Right lobe of liver (tissue), 6 donors: Measurements from ENCODE around the gene MTM1. TPM values are rescaled to one million over a fixed set of nuclear protein-coding genes. Genes with fewer than 3 reads are reported as not detected.

ENCODE experiments used
- ATAC-seq, 4 donors: fragments of 200-7000 bp; cut with Tn5 transposase; one replicate each; pipeline ENCODE4 v1.9.1; 2020; ENCODE audit warnings: mild to moderate bottlenecking in 4 of 4, moderate library complexity in 4 of 4
- DNase-seq, 3 donors: peaks; one replicate each; pipeline ENCODE4 v3.0.0-alpha.2; 2020
- H3K27ac ChIP-seq, 3 donors: fragments of 200-600 bp; one replicate each; pipeline ENCODE4 v1.8.0; 2022
- H3K27me3 ChIP-seq, 2 donors: fragments of 200-600 bp; one replicate each; pipeline ENCODE4 v1.8.0; 2022
- H3K36me3 ChIP-seq, 4 donors: fragments of 200-600 bp; sonication (generic) in 1 of 4; one replicate each; pipeline versions ENCODE4 v1.5.1 to v1.8.0; 2017 to 2022; ENCODE audit warnings: control low read depth in 1 of 4
- H3K4me1 ChIP-seq, 4 donors: fragments of 200-600 bp; sonication (generic) in 1 of 4; one replicate each; pipeline versions ENCODE4 v1.5.1 to v1.8.0; 2017 to 2022; ENCODE audit warnings: control low read depth in 1 of 4
- H3K4me3 ChIP-seq, 3 donors: fragments of 200-600 bp; one replicate each; pipeline ENCODE4 v1.8.0; 2022
- H3K9me3 ChIP-seq, 4 donors: fragments of 200-600 bp; sonication (generic) in 1 of 4; one replicate each; pipeline versions ENCODE4 v1.5.1 to v1.8.0; 2017 to 2022; ENCODE audit warnings: control low read depth in 1 of 4
- CTCF ChIP-seq, 4 donors: fragments of 200-600 bp in 3 of 4; fragments of 450-650 bp in 1 of 4; IDR thresholded peaks; one replicate each; pipeline versions ENCODE4 v1.5.1 to v1.8.0; 2016 to 2022; ENCODE audit warnings: antibody characterized with exemption in 4 of 4, mild to moderate bottlenecking in 2 of 4
- POLR2A ChIP-seq: fragments of 450-650 bp; IDR thresholded peaks from one replicate; pipeline ENCODE4 v1.6.1; 2017; ENCODE audit warnings: antibody characterized with exemption, mild to moderate bottlenecking
- WGBS: methylation state at CpG from one replicate; pipeline ENCODE4 v1.1.6; 2018; ENCODE audit warnings: low coverage, low lambda C conversion rate; ENCODE audit not compliant: insufficient coverage; ENCODE audit errors: missing lambda C conversion rate; 5-methylcytosine and 5-hydroxymethylcytosine counted together
- intact Hi-C, 2 donors: fragments of 100-400 bp; cut with DNase I; formaldehyde crosslinking; loops; one replicate each; pipeline versions ENCODE4 v1.11.2 to v1.14.1; 2022
- total RNA-seq, 6 experiments: library from RNA; depleted of rRNA in 2 of 6; stranded (reverse); fragments of >200 nt in 2 of 6; fragmentation: NEBNext Ultra II Directional in 3 of 6; extraction: Animal tissue kit (Norgen Biotek cat#: 25700) in 3 of 6; gene quantifications; one replicate each; pipeline versions ENCODE4 v1.1.0 to v1.2.4, GENCODE V29; 2016 to 2023
- donor health status: DM: no; HTN: yes; CAD: no.
- donor health status: DM: no; HTN: no; CAD: no.
- donor health status: DM: no; HTN: no; CAD: no.
- donor health status: DM: no; HTN: yes; CAD: no.
- donor health status: DM: no; HTN: yes; CAD: no.

The MTM1 gene
- total RNA-seq, 6 experiments from 2014 or later = 9.8 to 18.0 (median 13.5) TPM

- DNase-seq = no peak
- no peak for ATAC-seq
- 85% methylated on average over 9 of the region's 13 CpGs for WGBS
- H3K4me3 ChIP-seq = no peak overlapping the region
- H3K27me3 ChIP-seq = no peaks in the 10 kb centered on the region
- no peaks in the 10 kb centered on the region for H3K36me3 ChIP-seq
- no peaks in the 10 kb centered on the region for H3K9me3 ChIP-seq
- H3K4me1 ChIP-seq = peaks cover 0 to 11% (median 0%) of the 10 kb centered on the region in 4 donors
- TF ChIP-seq CTCF (IDR thresholded peaks at IDR 0.05) = no peak
- TF ChIP-seq POLR2A = no peak
- H3K27ac ChIP-seq = no peak overlapping the region
- intact Hi-C loops = no loop called here
Observed at GRCh38 chrX:150543230-150544155, 24.9 kb upstream of the MTM1 start.

GRCh38 chrX:150544222-150544787 is 24.1 kb upstream of the MTM1 start:
- H3K9me3 ChIP-seq = no peaks in the 10 kb centered on the region
- no peaks in the 10 kb centered on the region for H3K36me3 ChIP-seq
- H3K4me3 ChIP-seq = no peak overlapping the region
- WGBS = 45% methylated on average over 5 of the region's 11 CpGs
- intact Hi-C loops = no loop called here
- ATAC-seq (no peak), DNase-seq (no peak)
- TF ChIP-seq POLR2A = no peak
- no peak for TF ChIP-seq CTCF (IDR thresholded peaks at IDR 0.05)
- no peaks in the 10 kb centered on the region for H3K27me3 ChIP-seq
- no peak overlapping the region for H3K27ac ChIP-seq
- peaks cover 0 to 11% (median 0%) of the 10 kb centered on the region in 4 donors for H3K4me1 ChIP-seq

GRCh38 chrX:150544835-150545770 is 23.3 kb upstream of the MTM1 start:
- H3K27ac ChIP-seq = no peak overlapping the region
- no peaks in the 10 kb centered on the region for H3K27me3 ChIP-seq
- no peak for TF ChIP-seq CTCF (IDR thresholded peaks at IDR 0.05)
- TF ChIP-seq POLR2A = no peak
- peaks cover 0 to 11% (median 0%) of the 10 kb centered on the region in 4 donors for H3K4me1 ChIP-seq
- no peak for DNase-seq
- H3K36me3 ChIP-seq = no peaks in the 10 kb centered on the region
- H3K9me3 ChIP-seq = no peaks in the 10 kb centered on the region
- 66% methylated on average over 8 of the region's 8 CpGs for WGBS
- ATAC-seq = no peak
- intact Hi-C loops = no loop called here
- no peak overlapping the region for H3K4me3 ChIP-seq

- 28% methylated on average over 5 of the region's 9 CpGs for WGBS
- Histone ChIP-seq H3K36me3 (no peaks in the 10 kb centered on the region), H3K27ac (peak overlapping the region in 2 of 3 donors; percentile 81 to 87), H3K27me3 (no peaks in the 10 kb centered on the region), H3K4me3 (peak overlapping the region in 1 of 3 donors; percentile 40), H3K9me3 (no peaks in the 10 kb centered on the region), H3K4me1 (peaks cover 0 to 11% (median 0%) of the 10 kb centered on the region in 4 donors)
- DNase-seq = peak in 2 of 3 donors; percentile 72
- TF ChIP-seq CTCF (IDR thresholded peaks at IDR 0.05) = no peak
- no peak for TF ChIP-seq POLR2A
- peak; percentile 46 to 64 (median 54) for ATAC-seq
- intact Hi-C loops = no loop called here
Observed at GRCh38 chrX:150546711-150547153, 21.7 kb upstream of the MTM1 start.
